NCI-H187 (cell line): Measurements from ENCODE around the gene ZNF407.

Experiments used
- DNase-seq, 2 experiments: peaks; one replicate each; lab custom pipeline; 2025; lab: John Stamatoyannopoulos, UW

Gene ZNF407

DNA sequence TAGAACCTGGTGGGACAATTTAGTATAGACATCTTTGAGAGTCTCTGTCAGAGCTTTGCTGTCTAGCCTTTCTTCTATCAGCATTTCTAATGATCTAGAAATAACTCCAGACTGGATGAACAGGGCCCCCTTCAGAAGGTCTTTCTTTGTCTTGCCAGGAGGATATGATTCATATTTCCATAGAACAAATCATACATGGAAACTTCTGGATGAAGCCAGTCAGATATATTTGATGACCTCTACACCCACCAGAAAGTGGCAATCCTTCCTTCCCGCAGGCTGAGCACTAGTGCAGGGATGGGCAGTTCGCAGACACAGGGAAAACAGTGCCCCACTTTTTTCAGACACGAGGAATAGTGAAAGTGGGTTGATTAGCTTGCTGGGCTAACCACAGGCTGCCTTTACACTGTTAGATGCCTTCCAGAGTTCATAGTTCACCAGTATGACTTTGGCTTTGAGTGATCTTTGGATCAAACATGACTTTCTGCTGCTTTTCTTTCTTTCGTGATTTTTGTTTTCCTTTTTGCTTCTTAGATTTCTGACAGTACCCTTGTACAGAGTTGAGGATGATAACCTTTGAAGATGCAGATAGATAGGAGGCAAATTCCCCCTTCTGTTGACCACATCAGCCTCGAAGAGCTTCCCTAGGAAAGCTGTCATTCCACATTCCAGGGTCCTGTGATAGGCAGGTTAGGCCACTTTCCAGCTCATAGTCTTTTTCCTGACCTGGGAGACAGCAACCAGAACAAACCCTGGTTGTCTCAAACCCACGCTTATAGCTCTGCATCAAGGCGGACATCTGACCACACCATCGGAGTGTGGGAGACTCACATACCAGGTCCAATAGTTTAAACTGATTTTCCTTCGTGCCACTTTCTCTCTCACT is 237.0 kb downstream of the ZNF407 start:
- no peak for DNase-seq

DNA sequence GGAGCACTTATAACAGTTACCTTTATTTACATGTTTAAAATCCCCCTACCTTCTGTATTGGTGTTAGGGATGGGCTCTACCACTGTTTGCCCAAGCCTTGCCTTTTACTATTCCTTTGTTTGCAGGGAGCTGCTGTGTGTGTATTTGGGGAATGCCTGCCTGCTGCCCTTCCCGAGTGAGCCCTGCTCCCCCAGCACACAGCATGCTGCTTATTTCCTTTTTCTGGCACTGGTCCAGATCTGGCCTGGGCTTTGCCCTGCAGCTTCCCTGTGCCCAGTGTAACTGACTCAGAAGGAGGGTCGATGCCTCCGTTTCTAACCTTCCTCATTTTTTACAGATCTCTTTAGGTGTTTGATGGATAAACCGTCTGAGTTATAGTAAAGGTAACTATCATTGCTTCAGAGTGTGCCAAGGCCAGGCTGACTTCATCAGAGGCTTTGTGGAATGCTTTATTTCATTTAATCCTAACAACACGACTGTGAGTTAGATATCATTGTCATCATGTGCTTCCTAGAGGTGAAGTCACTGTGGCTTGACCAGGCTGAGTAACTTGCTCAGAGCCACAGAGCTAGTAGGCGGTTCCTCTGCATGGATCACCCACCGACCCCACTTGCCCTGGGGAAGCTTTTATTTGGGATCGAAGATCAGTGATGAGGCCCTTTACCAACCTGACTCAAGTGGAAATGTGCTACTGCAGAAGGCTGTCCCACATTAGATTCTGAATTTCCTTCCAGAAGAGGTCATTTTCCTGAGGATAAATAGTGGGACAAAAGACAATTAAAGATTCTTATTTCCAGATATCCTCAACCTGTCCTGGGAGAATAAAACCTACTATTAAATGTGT is 238.8 kb downstream of the ZNF407 start:
- no peak for DNase-seq

GRCh38 chr18:74840492-74841167 is 243.0 kb downstream of the ZNF407 start:
- no peak for DNase-seq

DNA sequence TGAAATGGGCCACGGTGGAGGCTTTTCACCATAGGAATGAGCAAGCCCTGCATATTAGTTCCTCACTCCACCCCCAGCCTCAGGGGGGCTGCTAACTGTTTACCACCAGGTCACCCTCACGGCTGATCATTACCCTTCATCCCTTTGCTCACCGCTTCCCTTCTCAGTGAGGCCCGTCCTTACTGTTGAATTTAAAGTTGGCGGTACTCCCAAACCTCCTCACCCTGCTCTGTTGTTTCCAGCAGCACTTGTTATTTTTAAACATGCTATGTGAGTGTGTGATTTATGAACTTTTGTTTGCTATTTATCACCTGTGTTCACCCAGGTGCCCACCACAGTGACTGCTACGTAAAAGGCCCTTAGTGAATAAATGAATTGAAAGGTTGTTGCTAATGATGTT is 243.6 kb downstream of the ZNF407 start:
- DNase-seq, result no peak

GRCh38 chr18:74849301-74849700 is 251.6 kb downstream of the ZNF407 start:
- DNase-seq, result no peak

GRCh38 chr18:74856434-74856833 is 258.8 kb downstream of the ZNF407 start:
- DNase-seq, result no peak

DNA sequence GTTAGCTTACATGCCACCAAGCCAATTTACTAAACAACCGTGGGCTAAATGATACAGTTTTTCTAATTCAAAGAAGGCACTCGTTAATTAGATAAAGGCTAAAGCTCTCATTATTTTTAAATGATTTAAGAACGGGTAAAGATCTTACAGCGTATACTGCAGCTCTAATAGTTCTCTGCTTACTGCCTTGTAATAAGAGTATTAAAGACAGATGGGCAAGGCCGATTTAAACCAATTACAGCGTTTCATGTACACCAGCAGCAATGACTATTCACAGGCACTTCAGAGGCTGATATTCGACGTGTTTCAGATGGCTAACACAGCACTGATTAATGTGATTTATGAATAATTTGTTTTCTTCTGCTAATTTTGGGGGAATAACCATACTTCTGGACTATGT is 259.3 kb downstream of the ZNF407 start:
- no peak for DNase-seq

DNA sequence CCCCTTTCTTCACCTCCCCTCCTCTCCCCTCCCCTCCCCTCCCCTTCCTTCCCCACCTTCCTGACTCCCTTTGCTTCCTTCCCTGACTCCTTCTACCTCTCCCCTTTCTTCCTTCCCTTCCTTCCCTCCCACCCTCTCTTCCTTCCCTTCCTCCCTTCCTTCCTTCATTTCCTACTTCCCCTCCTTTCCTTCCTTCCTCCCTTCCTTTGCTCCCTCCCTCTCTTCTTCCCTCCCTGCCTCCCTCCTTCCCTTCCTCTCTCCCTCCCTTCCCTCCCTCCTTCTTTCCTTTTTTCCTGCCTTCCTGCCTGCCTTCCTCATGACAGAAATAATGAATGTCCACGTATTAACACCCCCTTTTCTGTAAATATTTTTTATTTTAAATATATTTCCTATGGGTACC is 260.2 kb downstream of the ZNF407 start:
- no peak for DNase-seq

DNA sequence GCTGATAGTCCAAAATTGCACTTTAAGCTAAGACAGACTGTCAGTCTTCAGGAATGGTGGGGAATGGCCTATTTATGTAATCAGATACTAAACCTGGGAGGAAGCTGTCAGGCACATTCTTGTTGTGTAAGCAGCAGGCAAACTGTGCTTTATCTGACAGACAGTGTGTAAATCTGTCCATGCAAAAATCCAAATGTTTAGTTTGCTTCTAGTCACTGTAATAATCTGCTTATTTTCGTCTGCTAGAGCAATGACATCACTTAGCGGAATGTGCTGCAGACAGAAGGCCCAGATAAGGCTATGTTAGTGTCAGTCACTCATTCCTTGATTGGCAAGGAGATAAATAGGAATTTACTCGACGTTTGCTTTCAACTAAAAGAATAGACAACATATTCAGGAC is 263.5 kb downstream of the ZNF407 start:
- DNase-seq, result no peak

- DNase-seq, result no peak
Observed at GRCh38 chr18:74862094-74862493, 264.4 kb downstream of the ZNF407 start.

GRCh38 chr18:74866577-74866976 is 268.9 kb downstream of the ZNF407 start:
- DNase-seq, result no peak

GRCh38 chr18:74868461-74868860 is 270.8 kb downstream of the ZNF407 start:
- no peak for DNase-seq

DNA sequence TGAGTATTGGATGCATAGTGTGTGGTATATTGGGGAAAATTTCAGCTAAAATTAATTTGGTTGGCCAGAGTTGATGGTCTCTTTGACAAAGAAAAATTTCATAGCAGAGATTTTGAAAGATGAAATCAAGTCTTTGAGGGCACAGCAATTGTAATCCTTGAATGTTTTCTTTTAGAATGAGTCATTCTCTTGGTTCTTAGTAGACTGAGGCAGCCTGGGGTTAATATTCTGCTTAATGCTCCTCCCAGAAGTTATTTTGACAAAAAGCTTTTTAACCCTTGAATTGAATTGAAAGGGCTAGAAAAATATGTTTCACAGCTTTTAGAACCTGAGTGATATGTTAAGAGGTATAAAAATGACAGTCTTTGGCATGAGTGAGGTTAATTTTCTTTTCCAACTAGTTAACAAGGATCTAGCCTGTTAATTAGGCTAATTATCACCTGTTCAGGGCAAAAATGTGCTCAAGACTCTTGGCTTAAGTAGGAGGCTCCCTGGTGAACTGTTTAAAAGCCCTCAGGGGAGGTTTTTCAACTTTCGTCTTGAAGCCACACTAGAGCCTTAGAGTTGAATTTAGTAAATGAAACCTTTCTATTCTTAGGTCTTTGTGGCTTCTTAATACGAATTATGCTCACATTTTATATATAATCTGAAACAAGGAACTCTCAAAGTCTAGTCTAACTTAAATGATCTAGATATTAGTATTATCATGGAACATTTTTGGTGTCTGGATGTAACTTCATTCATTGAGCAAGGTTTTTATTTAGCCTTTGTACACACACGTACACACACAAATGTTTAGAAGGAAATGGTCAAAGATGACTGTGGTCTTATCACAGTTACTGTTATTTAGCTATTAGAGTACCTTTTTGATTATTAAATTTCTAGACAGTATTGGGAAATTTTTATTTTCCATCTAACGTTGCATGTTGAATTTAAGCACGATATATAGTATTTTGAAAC is 272.5 kb downstream of the ZNF407 start:
- no peak for DNase-seq

DNA sequence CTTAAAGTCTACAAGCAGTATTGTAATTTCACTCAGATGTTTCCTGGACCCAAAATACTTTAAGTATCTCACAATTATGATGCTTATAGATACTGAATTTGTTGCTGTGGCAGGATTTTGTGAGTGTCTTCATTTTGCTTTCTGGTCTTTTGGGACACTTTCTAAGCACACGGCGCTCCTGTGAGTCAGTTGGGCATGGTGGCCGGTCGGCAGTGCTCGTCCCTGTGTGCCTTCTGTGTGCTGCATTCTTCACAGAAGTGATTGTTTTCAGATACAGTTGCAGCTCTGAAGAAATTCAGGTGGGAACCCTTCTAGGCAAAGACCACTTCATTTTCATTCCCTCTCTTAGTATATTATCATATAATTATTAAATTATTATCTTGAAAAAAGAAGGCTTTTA is 273.3 kb downstream of the ZNF407 start:
- no peak for DNase-seq

GRCh38 chr18:74873629-74874028 is 276.0 kb downstream of the ZNF407 start:
- DNase-seq, result no peak

DNA sequence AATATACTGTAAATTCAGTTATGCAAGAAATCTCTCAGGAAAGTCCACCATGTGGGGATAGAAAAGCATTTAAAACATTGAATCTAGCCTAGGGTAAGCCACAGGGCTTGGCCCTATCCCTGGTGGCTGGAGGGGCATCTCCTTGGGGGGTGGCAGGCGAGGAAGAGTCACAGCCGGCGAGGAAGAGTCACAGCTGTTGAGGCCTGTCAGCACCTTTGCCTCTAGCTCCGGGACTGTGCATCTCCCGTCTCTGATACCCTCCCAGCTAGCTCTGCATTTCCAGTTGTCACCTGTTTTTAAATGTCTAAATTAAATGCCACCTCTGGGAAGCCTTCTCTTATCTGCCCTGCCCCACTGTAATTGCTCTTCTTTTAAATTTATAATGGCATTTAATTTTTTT is 276.7 kb downstream of the ZNF407 start:
- DNase-seq, result no peak

- DNase-seq, result no peak
Observed at GRCh38 chr18:74876630-74877243, 279.1 kb downstream of the ZNF407 start.

DNA sequence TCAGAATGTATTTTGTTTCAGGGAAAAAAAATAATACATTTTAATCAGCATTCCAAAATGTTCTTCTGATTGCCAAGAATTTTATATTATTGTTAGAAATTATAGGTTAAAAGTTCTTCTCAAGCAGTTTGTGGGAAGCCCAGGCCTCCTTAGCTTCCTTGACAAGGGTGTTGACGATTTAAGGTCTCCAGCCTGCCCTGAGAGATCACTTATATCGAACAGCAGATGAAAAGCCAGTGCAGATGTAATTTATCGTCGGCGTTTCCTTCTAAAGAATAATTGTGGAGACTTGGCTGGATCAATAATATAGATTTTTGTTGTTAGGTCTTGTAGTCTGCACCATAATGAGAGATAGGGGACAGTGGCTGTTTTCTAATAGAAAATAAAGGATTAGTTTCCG is 280.6 kb downstream of the ZNF407 start:
- no peak for DNase-seq

DNA sequence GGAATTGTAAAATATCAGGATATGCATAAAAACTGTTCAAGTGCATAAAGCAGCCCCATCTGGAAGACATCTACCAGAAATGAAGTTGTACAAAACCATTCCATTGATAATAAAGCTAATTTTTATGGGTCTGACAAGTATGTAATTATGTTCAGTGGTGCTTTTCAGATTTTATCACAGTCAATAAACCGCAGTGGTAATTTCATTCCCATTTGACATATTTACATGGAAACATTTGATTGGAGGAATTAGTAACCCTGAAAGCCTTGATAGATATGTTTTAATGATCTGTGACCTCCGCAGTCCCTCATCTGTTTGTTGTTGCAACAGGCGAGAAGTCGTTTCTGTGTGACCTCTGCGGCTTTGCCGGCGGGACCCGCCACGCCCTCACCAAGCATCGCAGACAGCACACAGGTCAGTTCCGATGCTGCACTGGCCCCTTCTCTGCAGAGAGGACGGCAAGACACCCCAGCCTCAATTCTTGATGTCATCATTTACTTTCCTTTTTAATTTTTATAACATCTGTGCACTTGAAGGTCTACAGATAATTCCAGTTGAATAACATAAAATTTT is 283.1 kb downstream of the ZNF407 start:
- DNase-seq, result no peak

- DNase-seq, result no peak
Observed at GRCh38 chr18:74892066-74892627, 294.5 kb downstream of the ZNF407 start.
